Thyroid gland (tissue), 4 donors: Measurements from ENCODE around the gene LAD1.

ENCODE experiments used
- POLR2A ChIP-seq, 2 donors: fragments of 450-650 bp; IDR thresholded peaks; one replicate each; pipeline ENCODE4 v1.6.1; 2017; ENCODE audit warnings: antibody characterized with exemption in 2 of 2, mild to moderate bottlenecking in 2 of 2, moderate library complexity in 1 of 2
- TF ChIP-seq, protein P1 (sequence below), 6 experiments: fragments of 200-600 bp in 3 of 6; fragments of 450-650 bp in 3 of 6; sonication (generic) in 3 of 6; IDR thresholded peaks; one replicate each; pipeline ENCODE4 v1.5.1; 2016 to 2019; ENCODE audit warnings: antibody characterized with exemption in 6 of 6, mild to moderate bottlenecking in 2 of 6, inconsistent platforms in 1 of 6, moderate library complexity in 1 of 6

DNA sequence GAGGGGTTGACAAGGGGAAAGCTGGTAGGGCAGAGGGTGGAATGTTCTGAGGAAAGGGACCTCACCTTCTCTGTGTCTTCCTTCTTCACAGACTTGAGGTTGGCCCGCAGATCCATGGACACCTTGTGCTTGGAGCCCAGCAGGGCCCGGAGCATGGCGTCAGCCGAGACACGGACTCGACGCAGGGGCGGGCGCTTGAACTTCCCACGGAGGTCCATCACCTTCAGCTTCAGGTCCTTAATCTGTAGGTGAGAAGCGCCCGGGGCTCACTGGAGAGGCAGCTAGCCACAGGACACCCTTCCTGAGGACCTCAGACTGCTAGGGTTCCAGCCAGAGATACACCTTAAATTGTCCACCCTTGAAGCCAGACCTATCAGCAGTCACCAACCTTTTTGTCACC lies 12.2 kb upstream of the LAD1 start:
- TF ChIP-seq, protein P1, sequence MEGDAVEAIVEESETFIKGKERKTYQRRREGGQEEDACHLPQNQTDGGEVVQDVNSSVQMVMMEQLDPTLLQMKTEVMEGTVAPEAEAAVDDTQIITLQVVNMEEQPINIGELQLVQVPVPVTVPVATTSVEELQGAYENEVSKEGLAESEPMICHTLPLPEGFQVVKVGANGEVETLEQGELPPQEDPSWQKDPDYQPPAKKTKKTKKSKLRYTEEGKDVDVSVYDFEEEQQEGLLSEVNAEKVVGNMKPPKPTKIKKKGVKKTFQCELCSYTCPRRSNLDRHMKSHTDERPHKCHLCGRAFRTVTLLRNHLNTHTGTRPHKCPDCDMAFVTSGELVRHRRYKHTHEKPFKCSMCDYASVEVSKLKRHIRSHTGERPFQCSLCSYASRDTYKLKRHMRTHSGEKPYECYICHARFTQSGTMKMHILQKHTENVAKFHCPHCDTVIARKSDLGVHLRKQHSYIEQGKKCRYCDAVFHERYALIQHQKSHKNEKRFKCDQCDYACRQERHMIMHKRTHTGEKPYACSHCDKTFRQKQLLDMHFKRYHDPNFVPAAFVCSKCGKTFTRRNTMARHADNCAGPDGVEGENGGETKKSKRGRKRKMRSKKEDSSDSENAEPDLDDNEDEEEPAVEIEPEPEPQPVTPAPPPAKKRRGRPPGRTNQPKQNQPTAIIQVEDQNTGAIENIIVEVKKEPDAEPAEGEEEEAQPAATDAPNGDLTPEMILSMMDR (IDR thresholded peaks at IDR 0.05), result no peak
- no peak for TF ChIP-seq POLR2A (IDR thresholded peaks at IDR 0.05)
